Activated effector memory CD4-positive, alpha-beta T cell treated with anti-CD3 and anti-CD28 coated beads, Interleukin-2, amount 50 U/mL, for 16 hours (primary cell): Measurements from ENCODE around the gene PTPRA.

Experiments
- DNase-seq: peaks from one replicate; pipeline ENCODE4 v3.0.0-alpha.2; 2020

PTPRA gene

GRCh38 chr20:2859330-2860121, 13.8 kb upstream of the PTPRA start:
- peak; percentile 36 for DNase-seq

- DNase-seq = peak; percentile 34
Measured at GRCh38 chr20:2864626-2865025, 8.7 kb upstream of the PTPRA start.

DNA sequence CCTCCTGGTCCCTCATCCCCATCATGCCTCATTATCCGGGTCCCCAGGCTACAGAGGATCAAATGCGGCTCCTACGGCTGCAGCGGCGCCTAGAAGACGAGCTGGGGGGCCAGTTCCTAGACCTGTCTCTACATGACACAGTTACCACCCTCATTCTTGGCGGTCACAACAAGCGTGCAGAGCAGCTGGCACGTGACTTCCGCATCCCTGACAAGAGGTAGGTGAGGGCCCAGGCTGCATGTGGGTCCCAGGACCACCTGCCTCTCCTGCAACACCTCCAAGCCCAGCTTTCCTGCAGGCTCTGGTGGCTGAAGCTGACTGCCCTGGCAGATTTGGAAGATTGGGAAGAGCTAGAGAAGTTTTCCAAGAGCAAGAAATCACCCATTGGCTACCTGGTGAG, 8.2 kb upstream of the PTPRA start:
- DNase-seq = peak; percentile 59

DNA sequence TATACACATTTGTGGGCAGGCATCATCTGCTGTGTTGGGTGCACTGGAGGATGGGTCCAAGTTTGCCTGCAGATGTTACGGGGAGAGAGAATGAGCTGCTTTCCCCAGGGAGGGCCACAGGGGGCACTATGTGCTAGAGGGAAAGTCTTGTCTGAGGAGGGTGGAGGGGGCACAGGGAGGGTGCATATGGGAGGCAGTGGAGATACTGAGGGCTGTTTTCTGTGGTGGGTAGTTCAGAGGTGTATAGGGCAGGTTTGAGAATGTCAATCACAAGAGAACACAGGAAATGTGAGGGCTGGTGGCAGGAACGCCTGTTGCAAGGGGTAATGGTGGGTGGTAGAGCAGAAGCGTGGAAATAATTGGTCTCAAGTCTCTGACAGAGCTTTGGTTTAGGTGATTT, 7.7 kb upstream of the PTPRA start:
- peak; percentile 62 for DNase-seq

GRCh38 chr20:2866236-2866635, 7.0 kb upstream of the PTPRA start:
- no peak for DNase-seq

DNA sequence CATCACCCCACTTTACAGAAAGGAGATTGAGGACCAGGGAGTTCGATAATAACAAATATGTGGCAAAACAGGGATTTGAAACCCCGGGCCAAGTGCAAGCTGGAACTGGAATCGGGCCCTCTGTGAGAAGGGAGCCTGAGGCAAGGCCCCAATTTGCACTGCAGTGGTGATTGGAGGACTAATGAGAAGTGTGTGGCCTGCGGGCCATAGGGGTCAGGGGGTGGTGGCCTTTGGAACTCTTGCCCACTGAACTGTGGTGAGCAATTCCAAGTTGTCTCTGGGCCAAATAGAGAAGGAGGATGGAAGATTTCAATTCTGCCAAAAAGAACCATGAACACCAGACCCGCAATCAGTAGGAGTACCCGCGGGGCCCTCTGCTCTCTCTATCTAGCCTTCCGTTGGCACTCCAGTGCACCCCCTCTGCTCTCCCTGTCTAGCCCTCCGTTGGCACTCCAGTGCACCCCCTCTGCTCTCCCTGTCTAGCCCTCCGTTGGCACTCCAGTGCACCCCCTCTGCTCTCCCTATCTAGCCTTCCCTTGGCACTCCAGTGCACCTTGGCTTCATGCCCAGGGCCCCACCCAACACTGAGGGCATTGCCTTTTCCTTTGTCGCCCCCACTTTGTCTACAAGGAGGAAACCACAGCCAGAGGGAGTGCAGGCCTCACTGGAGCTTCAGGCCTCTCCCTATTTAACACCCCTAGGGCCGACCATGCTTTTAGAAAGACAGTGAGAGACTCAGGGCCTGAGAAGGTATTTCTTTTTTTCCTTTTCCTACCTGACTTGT, 6.0 kb upstream of the PTPRA start:
- no peak for DNase-seq

GRCh38 chr20:2869381-2869780, 3.9 kb upstream of the PTPRA start:
- no peak for DNase-seq

GRCh38 chr20:2871111-2871465, 2.2 kb upstream of the PTPRA start:
- no peak for DNase-seq

GRCh38 chr20:2871661-2872458, 1.4 kb upstream of the PTPRA start:
- no peak for DNase-seq

- peak; percentile 91 for DNase-seq
Measured at GRCh38 chr20:2872459-2873009, 747 bp upstream of the PTPRA start.

DNA sequence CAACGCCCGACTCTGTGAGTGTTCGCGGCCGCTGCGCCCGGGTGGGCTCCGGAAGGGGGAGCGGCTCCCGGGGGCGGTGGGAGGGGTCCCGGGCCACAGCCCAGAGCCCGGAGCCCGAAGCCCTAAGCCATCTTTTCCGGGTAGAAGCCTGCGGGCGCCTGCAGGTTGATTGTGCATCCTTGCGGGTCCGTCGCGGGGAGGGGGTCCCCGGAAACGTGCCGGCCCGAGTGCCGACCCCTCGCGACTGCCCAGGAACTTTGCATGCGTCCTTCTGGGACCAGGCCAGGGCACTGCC, 413 bp downstream of the PTPRA start:
- peak; percentile 87 for DNase-seq

GRCh38 chr20:2874456-2874855, 1.2 kb downstream of the PTPRA start:
- DNase-seq = no peak

DNA sequence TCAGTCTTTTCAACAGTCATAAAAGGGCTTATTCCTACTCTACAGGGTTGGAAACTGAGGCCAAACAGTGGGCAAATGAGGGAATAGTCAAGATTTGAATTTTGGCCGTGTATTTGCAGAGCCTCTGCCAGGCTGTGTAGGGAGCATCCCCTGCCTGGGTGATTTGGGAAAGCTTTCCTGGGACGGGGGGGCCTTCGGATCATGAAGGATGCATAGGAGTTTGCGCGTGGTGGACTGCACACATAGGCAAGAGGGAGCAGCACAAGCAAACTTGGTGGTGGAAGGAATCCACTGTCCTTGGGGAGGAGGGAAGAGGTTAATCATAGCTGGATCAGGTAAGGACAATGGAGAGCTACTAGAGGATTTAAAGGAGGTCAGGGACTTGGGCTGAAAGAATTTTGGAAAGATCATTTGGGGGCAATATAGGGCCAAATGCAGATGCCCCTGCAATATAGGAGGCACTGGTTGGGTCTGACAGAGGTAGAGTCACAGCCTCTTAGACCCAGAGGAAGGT, 2.5 kb downstream of the PTPRA start:
- no peak for DNase-seq

DNA sequence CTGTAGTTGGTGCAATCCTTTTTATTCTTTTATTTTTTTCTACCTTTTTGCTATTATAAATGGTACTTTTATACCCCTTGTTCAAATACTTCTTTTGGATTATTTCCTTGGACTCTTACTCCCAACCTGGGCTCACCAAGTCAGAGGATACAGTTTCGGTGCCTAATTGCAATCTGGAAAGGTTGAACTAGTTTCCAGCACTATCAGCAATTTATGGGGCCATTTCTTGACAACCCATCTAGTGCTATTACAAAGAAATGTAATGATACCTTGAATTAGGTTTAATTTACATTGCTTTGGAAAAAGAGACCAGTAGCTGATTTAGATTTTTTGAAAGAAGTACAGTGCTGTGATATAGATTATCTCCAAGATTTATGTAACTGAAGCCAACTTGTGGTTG, 5.2 kb downstream of the PTPRA start:
- DNase-seq = no peak

DNA sequence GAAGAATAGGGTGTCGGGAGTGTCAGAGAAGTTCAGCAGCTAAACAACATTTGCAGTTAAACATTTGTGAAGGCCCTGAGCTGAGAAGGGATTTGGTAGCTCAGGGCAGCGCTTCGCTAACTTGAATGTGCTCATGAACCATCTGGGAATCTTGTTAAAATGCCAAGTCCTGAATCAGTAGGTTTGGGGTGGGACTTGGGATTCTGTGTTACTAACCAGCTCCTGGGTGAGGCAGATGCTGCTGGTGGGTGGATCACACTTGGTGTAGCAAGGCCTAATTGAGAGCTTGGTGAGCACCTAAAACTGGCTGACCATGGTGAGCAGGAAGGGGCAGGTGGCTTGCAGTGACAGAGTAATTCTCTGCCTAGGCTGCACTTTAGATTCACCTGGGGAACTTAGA, 5.9 kb downstream of the PTPRA start:
- DNase-seq = no peak

GRCh38 chr20:2880650-2881049, 7.4 kb downstream of the PTPRA start:
- DNase-seq = no peak

DNA sequence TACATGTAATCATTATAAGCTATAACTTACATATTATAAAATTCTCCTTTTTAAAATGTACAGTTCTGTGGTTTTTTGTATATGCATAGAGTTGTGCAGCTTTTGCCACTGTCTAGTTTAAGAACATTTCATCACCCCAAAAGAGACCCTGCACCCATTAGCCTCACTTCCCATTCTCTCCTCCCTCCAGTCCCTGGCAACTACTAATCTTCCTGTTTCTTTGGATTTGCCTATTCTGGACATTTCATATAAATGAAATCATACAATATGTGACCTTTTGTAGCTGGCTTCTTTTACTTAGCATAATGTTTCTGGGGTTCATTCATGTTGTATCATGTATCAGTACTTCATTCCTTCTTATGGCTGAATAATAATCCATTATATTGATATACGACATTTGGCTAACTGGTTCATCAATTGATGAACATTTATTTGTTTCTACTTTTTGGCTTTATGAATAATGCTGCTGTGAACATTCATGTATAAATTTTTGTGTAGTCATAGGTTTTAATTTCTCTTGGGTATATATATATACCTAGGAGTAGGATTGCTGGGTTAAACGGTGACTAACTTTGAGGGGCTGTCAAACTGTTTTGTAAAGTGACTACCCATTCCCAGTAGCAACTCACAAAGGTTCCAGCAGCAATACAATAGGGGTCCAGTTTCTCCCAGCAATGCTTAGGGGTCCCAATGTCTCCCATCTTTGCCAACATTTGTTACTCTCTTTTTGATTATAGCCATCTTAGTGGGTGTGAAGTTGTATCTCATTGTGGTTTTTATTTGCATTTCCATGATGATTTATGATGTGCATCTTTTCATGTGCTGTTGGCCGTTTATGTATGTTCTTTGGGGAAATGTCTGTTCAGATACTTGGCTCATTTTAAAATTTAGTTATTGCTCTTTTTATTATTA, 10.7 kb downstream of the PTPRA start:
- no peak for DNase-seq

DNA sequence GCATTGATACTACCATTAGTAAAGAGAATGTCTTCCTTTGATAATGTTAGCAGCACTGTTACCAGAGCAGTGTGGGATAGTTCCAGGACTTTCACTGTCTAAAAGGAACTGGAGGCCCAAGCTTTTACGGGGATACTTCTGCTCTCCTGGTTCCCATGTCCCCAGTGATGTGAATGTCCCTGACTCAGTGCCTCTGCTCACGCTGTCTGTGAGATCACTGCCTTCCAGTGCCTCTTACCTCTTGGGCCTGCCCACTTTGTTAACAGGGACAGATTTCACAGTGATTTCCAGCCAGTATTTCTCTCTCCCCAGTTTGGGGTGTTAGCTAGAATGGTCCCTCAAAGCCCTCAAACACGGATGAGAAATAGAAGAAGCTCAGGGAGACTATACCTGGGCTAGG, 14.4 kb downstream of the PTPRA start:
- DNase-seq = no peak

- DNase-seq = no peak
Measured at GRCh38 chr20:2888224-2888955, 15.1 kb downstream of the PTPRA start.

DNA sequence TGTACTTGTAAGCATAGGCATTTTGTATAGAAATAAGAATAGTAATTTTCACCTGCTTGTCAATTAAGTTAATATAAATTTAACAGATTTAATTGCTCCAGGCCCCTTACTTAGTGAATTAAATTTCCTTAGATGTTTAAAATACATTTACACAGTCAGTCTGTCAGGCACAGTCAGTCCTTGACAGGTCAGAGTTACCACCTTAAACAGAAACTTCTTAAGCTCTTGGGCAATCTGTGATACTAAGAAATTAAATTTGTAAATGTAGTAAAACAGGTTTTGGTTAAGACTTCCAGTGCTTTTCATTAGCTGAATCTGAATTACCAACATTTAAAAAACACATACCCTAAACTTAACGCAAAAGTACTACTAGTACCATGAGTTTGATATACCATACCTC, 15.9 kb downstream of the PTPRA start:
- DNase-seq = no peak

DNA sequence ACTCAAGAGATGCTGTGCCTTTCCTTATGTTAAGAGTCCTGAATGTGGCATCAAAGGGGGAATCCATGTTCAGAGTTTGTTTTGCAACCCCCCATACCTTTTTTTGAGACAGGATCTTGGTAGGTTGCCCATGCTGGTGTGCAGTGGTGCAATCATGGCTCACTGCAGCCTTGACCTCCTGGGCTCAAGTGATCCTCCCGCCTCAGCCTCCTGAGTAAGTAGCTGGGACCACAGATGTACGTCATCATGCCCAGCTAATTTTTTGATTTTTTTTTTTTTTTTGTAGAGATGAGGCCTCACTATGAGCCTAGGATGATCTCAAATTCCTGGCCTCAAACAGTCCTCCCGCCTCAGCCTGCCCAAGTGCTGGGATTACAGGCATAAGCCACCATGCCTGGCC, 16.5 kb downstream of the PTPRA start:
- DNase-seq = no peak

DNA sequence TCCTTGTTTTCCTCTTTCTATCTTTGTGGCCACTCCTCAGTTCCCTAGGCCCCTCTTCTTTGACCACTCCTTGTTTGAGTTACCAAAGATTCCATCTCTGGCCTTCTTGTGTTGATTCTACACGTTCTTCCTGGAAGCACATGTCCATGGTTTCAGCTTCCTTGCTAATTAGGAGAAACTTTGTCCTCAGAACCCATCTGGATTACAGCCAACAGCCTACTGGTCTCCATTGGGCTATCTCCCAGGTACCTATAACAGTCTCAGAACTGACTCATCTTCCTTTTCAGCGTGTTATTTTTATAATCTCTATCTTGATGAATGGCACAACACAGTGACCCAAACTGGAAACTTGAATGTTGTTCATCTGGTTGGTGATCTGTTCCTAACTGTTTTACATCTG, 17.5 kb downstream of the PTPRA start:
- DNase-seq = no peak
